Activated naive CD4-positive, alpha-beta T cell treated with Interleukin-2 at 50 U/mL for 16 hours (primary cell): ENCODE data around the gene HOXC4.

ENCODE experiments used
- DNase-seq: peaks from one replicate; pipeline ENCODE4 v3.0.0-alpha.2; 2020

Gene HOXC4

DNA sequence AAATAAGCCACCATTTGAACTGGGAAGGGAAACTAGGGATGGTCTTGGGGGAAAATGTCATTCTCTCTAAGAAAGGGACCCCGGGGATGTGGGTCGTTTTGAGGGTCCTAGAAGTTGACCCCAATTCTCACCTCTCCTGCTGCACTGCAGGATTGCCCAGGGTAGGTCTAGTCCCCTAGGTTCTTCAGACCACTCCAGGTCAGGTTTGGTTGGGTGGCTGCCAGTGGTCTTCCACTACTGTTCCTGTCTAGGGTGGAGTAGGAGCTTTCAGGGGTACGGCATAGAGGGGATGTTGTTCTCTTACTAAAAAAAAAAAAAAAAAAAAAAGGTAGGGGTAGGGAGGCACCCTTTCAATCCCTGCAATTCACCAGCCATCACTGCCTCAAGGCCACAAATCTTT is 37.6 kb upstream of the HOXC4 start:
- DNase-seq, result no peak

DNA sequence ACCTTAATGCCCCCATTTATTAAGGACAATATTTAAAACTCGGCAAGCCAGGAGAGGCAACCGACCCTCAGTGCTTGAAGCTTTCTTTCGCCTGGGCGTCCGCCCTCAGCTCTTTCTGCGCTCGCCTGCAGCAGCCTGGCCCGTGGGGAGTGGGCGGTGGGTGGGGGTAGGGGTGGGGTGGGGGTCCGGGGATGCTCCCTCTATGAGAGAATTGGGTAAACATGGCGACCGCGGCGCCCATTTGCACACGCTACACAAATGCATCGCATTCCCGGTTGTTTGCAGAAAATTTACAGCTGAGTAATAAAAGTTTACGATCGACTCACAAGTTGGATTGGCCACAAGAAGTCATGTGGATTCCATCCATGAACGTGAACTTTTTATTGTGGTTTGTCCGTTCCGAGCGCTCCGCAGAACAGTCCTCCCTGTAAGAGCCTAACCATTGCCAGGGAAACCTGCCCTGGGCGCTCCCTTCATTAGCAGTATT is 37.1 kb upstream of the HOXC4 start:
- DNase-seq, result no peak

GRCh38 chr12:54017027-54017788 is 36.4 kb upstream of the HOXC4 start:
- DNase-seq, result no peak

DNA sequence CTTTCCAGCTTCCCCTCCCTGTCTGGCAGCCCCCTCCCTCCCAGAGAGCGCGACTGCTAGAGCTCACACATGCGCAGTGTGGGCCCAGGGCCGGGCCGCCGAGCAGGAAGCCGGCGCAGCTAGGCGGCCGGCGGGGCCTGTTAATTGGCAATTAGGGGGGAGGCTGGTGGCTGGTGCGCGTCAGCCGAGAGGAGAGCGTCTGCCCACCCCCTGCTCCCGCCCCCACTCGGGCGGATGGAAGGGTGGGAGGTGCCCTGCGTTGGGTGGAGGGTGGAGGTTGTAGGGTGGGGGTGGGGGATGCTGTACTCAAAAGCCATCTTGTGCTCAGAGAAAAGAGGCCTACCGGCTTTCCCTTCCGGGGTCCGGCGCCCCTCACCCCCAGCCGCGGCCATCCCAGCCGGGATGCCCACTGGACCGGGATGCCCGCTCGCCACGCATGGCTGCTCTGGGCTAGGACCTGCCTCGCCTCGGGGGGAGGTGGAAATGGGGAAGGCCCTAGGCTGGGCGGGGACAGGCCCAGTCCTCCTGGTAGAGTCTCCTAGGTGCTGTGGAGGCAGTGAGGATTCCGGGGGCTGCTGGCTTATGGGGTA is 35.7 kb upstream of the HOXC4 start:
- DNase-seq, result peak; percentile 66

GRCh38 chr12:54018468-54018984 is 35.1 kb upstream of the HOXC4 start:
- DNase-seq, result no peak

GRCh38 chr12:54019091-54019811 is 34.4 kb upstream of the HOXC4 start:
- DNase-seq, result no peak

GRCh38 chr12:54019924-54020590 is 33.6 kb upstream of the HOXC4 start:
- DNase-seq, result no peak

DNA sequence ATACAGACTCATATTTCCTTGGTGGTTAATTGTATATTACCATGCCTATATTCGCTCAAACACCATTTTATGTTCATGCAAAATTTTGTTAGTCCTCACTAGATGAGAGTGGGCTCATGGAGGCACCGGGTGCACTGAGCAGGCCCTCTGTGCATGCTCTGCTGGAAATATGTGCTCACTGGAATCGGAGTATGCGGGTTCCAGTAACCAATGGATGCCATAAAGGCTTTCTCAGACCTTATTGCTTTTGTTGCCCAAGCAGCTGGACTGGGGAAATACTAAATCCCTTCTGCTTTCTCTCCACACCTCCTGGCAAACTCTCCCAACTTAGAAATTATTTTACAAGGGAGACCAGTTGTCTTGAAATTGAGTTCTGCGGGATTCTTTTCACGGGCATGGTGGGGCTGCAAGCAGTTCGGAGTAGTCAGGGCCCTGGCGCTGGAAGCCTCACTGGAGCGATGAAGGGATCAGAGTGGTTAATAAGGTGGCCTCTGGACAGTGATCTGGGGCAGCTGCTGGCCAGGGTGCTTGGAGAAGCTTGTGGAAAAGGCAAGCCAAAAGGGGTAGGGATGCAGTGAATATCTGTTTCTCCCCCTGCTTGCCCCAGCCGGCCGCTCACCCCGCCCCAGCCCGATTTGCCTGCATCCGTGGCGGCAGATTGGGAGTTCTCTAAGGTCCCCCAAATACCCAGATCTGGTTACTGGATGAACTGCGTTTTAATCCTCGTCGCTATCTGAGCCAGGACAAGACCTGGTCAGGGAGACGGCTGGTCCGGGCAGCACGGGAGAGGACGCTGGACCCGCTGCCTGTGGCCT is 32.8 kb upstream of the HOXC4 start:
- DNase-seq, result no peak

DNA sequence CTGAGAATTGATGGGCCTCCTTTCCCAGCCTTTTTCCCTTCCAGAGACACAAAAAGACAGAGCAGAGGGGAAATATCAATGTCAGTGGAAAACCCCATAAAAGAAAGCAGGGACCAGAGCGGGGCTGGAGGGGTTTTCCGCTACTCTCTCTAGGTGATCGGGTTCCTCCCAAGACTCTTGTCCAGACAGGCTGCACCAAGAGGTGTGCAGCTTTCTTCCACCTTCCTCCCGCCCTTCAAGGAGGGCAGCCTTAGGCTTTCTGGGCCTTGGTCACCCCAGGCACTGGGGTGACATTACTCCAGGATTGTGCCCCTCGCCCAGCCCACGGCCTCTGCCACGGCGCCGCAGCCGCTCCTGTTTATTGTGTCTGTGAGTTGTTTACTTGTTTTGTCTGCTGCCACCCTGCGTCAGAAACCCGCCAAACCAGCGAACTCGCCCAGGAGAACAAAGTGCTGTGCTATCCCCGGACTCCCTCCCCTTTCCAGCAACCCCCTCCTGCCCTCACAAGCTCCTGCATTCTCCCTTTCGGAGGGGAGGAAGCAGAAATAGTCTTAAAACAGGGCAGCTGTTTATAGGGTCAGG is 32.1 kb upstream of the HOXC4 start:
- DNase-seq, result no peak

DNA sequence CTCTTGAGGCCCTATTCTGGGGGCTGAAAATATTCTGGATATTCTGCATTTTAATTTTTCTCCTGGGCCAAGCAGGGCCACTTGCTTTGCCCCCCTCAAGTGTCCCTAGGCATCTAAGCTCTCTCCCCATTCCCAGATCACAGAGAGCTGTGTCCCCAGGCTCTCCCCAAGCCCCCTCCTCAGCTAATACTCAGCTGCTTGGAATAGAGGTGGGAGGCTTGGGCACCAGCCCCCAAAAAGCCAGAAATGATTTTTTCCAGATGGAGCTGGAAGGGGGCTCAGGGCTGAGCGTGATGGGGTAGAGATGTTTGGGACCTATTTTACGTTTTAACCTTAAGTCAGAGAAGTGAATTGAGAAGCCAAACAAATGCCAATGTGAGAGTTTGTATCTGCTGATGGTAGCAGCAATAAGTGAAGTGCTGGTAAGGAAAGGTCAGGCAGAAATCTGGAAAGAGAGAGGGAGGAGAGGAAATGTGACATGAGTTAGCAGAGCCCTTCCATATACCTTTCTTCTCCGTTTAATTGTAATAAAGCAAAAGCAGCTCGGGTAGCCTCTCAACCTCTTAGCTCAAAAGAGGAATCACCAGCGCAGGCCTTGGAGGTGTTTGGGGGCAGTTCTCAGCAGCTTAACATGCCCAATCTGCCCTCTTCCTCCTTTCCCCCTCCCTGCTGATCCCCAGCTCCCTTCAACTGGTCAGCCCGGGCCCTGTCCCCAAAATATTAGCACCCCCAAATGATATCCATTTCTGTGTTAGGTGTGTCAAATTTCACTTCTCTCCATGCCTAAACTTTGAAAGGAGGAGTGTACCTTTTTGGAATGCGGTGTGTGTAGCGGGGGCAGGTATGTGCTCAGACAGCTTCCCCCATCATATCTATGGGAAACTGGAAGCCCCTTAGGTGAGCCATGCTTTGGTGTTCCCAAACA is 30.4 kb upstream of the HOXC4 start:
- no peak for DNase-seq

DNA sequence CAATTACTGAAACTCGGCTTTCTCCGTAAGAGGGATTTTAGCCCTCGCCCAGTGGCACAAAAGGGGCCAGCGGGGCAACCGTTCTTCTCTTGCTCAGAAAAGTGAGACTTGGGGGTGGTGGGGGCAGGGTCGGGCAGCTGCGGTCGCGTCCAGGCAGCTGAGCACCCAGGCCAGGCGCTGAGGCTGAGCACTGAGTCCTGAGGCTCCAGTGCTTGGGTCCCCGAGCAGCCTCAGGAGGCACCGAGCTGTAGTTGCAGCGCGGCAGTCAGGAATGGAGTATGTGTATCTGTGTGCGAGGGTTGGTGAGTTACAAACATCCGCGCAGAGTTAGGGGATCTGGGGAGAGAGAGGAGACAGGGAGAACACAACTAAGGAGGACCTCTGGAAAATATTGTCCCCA is 29.5 kb upstream of the HOXC4 start:
- DNase-seq, result no peak

DNA sequence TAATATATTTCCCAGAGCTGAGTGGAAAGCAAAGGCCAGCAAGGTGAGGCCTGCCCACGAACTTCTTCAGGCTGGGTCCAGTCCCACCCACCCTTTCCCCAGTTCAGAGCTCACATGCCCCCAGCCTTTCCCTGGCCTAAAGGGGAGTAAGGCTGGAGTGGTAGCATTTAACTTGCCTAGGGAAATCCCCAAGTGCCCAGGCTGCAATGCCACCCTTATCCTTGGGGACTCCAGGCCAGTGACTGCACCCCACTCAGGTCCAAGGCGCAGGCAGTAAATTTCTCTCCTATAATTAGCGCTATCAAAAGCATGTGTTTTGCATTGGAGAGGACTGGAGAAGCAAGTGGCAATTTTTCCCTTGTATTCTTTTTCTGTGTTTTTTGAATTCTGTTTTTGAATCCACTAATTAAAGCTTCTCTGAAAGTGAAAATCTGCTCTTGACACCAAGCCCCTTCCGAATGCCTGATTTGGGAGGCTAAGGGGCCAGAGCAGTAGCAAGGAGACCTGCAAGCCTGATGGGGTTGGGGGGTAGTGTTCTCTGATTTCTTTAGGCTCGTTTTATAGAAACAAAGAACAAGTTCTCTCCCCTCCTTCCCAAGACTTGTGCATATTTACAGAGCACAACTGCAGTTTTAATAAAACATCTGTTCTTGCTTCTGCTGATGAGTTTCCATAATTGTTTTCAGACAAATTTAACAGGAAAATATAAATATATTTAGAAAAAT is 28.9 kb upstream of the HOXC4 start:
- no peak for DNase-seq

- DNase-seq, result no peak
Observed at GRCh38 chr12:54025499-54026405, 27.9 kb upstream of the HOXC4 start.

DNA sequence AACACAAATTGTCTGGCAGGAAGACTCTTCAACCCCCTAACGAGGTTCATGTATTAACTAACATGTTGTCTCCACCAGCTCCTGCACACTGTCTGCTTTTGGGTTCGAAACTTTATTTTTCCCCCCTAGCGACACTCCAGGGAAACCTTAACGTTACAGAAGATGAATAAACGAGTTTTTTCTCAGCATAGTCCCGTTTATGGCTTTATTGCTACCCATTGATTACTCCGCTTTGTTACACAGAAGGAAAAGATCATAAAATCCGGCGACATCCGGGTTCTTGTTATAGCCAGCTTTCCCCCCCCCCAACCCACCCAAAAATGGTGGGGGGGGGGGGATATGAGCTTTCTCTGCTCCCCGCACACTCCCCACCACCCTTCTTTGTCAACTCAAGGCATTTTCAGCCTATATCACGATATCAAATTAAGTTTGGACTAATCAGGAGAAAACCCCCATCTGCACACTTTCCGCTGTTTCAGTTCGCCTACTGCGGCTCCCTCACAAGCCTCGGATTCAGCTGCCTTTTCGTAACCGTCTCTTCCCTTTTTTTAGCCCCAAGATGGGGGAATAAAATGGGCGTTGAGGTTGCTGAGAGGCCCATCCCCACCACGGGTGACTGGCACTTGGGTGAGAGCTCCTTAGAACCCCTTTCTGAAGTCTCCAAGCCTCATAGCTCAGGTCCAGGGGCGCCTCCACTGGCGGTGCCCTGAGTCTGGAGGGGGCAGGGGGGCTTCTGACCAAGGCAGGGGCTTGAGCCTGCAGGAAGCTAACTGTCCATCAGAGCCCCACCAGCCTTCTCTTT is 26.8 kb upstream of the HOXC4 start:
- DNase-seq, result no peak

- DNase-seq, result no peak
Observed at GRCh38 chr12:54027442-54027786, 26.2 kb upstream of the HOXC4 start.

DNA sequence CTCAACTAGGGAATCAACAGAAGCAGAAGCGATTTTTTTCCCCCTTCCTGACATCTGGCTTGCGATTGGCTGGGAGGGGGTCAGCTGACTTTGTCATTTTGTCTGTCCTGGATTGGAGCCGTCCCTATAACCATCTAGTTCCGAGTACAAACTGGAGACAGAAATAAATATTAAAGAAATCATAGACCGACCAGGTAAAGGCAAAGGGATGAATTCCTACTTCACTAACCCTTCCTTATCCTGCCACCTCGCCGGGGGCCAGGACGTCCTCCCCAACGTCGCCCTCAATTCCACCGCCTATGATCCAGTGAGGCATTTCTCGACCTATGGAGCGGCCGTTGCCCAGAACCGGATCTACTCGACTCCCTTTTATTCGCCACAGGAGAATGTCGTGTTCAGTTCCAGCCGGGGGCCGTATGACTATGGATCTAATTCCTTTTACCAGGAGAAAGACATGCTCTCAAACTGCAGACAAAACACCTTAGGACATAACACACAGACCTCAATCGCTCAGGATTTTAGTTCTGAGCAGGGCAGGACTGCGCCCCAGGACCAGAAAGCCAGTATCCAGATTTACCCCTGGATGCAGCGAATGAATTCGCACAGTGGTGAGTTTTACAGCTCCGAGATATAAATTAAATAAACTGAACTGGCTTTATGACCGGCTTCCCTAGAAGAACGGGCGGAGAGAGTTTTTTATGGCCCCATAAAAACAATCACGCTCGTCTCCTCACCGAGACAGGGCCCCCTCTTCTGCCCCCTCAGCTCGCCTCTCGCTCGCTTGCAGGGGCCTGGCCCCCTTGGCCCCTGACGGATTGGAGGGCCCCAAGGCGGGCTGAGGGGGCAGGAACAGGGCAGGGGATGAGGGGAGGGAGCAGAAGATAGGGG is 25.1 kb upstream of the HOXC4 start, which contains the start of gene HOXC6:
HOXC6 (plus strand) TSS at position 127 of the 888 bp plus-strand sequence; CDS start at position 209, 82 bp downstream.
- DNase-seq, result no peak
